HG03039 (cell line): ENCODE results near the gene NYAP2.

Experiments
- ATAC-seq: cut with Tn5 transposase; IDR thresholded peaks from one replicate; pipeline ENCODE4 v1.9.1; 2021; ENCODE audit warnings: mild to moderate bottlenecking, moderate library complexity; ENCODE audit not compliant: unreplicated experiment

NYAP2 gene

GRCh38 chr2:225479386-225479785 lies 79.9 kb downstream of the NYAP2 start:
- no peak for ATAC-seq

DNA sequence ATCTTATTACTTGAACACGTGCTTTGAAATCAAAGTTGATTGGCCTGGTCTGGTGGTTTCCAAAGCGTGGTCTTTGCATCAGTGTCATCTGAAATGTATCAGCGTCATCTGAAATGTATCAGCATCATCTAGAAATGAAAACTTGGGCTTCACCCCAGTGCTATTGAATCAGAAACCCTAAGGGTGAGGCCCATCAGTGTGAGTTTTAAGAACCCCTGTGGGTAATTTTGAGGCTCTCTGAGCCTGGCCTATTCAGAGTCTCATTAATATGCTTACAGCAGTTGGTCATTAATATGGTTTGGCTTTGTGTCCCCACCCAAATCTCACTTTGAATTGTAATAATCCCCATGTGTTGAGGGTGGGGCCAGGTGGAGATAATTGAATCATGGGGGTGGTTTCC lies 85.2 kb downstream of the NYAP2 start:
- no peak for ATAC-seq

- ATAC-seq: no peak
These were observed 86.7 kb downstream of the NYAP2 start for GRCh38 chr2:225486236-225486635.

- ATAC-seq: no peak
These were observed 88.4 kb downstream of the NYAP2 start for GRCh38 chr2:225487878-225488416.

GRCh38 chr2:225488743-225489142 lies 89.2 kb downstream of the NYAP2 start:
- ATAC-seq: no peak

- no peak for ATAC-seq
These were observed 94.0 kb downstream of the NYAP2 start for GRCh38 chr2:225493420-225494099.

GRCh38 chr2:225494100-225494459 lies 94.6 kb downstream of the NYAP2 start:
- no peak for ATAC-seq

GRCh38 chr2:225495706-225496105 lies 96.2 kb downstream of the NYAP2 start:
- no peak for ATAC-seq

GRCh38 chr2:225496568-225496967 lies 97.1 kb downstream of the NYAP2 start:
- no peak for ATAC-seq

DNA sequence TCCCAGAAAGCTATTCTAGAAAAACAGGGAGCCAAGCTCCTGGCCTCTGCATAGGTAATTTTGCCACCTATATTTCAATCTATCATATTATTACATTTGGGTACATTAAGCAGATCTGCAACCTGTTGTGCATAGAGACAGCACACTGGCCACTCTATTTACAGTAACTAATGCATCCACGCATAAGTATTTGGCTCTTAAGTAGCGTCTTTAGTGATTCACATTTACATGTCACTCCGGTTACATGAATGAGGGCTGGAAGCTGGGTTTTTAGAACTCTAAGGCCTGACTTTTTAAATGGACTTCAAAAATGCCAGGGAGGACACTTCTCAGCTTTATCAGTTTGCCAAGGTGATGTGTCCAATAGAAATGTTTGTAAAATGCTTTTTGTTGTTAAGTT lies 97.7 kb downstream of the NYAP2 start:
- no peak for ATAC-seq

- no peak for ATAC-seq
These were observed 101.5 kb downstream of the NYAP2 start for GRCh38 chr2:225501022-225501421.

GRCh38 chr2:225502971-225503370 lies 103.5 kb downstream of the NYAP2 start:
- no peak for ATAC-seq

GRCh38 chr2:225510796-225511195 lies 111.3 kb downstream of the NYAP2 start:
- no peak for ATAC-seq

- ATAC-seq: no peak
These were observed 113.0 kb downstream of the NYAP2 start for GRCh38 chr2:225512469-225512868.

DNA sequence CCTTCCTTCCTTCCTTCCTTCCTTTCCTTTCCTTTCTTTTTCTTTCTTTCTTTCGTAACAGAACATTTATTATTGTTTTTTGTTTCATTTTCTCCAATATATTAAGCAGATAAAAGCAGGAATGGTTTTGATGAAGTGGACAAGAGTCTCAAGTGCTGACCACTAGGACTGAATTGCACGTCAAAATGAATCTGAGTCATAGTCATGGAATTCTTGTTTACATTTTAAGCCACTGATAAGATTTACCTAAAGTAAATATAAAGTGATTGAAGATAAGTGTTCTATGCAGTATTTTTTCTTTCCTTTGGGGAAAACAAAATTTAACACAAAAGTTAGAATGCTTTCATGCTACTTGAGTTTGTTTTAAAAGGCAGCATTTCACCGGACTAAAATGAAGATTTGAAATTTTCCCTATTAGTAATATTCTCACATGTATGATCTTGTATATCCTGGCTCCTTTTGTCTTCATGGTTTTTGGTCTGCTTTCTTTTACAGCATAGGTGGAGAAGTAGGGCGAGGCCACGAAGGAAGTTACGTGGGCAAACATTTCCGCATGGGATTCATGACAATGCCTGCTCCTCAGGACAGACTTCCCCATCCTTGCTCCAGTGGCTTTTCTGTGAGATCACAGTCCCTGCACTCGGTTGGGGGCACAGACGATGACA lies 113.5 kb downstream of the NYAP2 start:
- no peak for ATAC-seq

GRCh38 chr2:225515033-225515432 lies 115.5 kb downstream of the NYAP2 start:
- ATAC-seq: no peak

GRCh38 chr2:225526760-225527390 lies 127.4 kb downstream of the NYAP2 start:
- ATAC-seq: no peak

GRCh38 chr2:225531559-225531958 lies 132.0 kb downstream of the NYAP2 start:
- no peak for ATAC-seq

DNA sequence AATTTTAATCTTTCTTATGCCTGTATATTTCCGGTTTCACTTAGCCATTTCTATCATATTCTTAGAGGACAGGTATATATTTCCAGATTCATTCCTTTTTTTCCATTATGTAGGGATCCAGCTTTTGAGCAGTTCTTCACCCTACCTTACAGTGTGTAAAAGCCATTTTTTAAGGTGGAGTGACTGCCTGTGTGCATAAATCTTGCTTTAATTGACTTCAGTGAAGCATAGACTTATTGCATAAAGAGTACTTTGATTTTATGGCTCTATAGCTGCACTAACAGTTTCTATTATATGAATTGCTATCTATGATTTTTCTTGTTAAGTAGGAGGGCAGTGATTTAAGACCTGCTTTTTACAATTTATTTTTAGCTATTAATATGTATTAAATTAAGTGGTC lies 132.6 kb downstream of the NYAP2 start:
- no peak for ATAC-seq

- no peak for ATAC-seq
These were observed 134.5 kb downstream of the NYAP2 start for GRCh38 chr2:225534037-225534436.

DNA sequence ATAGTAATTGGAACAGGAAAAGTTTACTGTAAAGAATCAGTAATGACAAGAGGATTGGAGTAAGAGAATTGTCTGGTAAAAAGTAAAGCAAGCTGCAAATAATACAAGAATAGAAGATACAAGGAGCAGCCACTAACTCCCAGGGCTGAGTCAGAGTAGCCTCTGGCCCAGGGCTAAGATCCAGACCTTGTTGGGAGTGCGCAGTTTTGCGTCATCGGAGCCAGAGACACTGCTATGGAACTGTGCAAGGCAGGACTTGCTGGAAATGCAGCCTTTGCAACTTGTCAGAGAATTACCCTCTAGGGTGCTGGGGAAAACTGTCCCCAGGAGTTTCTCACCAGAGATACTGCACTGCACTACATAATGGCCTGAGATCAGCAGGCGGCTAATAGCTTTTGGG lies 135.2 kb downstream of the NYAP2 start:
- no peak for ATAC-seq

DNA sequence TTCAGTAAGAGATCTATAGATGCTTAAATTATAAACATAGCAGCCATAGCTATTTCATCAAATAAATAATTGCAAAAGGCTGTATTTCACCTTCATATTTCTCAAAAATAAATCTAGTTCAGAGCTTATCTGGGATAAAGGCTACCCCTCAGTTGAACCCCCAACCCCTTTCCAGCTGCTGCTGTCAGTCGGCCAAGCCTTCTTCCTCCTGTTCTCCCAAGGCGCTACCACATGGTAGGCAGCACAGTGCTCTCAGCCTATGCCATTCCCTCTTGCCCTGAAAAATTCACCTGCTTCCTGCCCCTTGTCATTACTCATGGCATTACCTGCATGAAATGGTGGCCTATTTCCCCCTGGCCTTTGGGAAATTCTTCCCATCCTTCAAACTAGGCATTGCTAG lies 136.5 kb downstream of the NYAP2 start:
- ATAC-seq: no peak
